Liver (tissue), 9 donors: ENCODE data around the gene PKIG. TPM values are rescaled to one million over a fixed set of nuclear protein-coding genes. Genes with fewer than 3 reads are reported as not detected.

ENCODE experiments used
- DNase-seq: peaks from one replicate; pipeline ENCODE4 v3.0.0-alpha.2; 2017; ENCODE audit warnings: low spot score
- H3K27ac ChIP-seq, 2 donors: one replicate each; pipeline ENCODE4 v1.7.0; 2013; ENCODE audit warnings: inconsistent platforms in 2 of 2, low read length in 2 of 2, control low read depth in 1 of 2, low read depth in 1 of 2, mild to moderate bottlenecking in 1 of 2
- H3K27me3 ChIP-seq, 4 donors: one replicate each; pipeline versions ENCODE4 v1.6.1 to v1.7.0; 2013; ENCODE audit warnings: low read length in 3 of 4, inconsistent platforms in 1 of 4, mild to moderate bottlenecking in 1 of 4, moderate library complexity in 1 of 4; ENCODE audit not compliant: control insufficient read depth in 4 of 4, insufficient read depth in 4 of 4
- H3K36me3 ChIP-seq, 4 donors: one replicate each; pipeline versions ENCODE4 v1.6.1 to v1.7.0; 2013; ENCODE audit warnings: low read length in 3 of 4, mild to moderate bottlenecking in 3 of 4, low read depth in 1 of 4, moderate library complexity in 1 of 4; ENCODE audit not compliant: control insufficient read depth in 4 of 4, insufficient read depth in 3 of 4
- H3K4me1 ChIP-seq, 4 donors: one replicate each; pipeline versions ENCODE4 v1.6.1 to v1.7.0; 2013; ENCODE audit warnings: low read length in 3 of 4, mild to moderate bottlenecking in 3 of 4, moderate library complexity in 1 of 4; ENCODE audit not compliant: control insufficient read depth in 4 of 4, insufficient read depth in 4 of 4
- H3K4me3 ChIP-seq, 3 donors: one replicate each; pipeline versions ENCODE4 v1.6.1 to v1.7.0; 2013; ENCODE audit warnings: low read length in 3 of 3, control low read depth in 1 of 3, low read depth in 1 of 3, mild to moderate bottlenecking in 1 of 3
- H3K9ac ChIP-seq, 2 donors: one replicate each; pipeline ENCODE4 v1.7.0; 2013; ENCODE audit warnings: low read length in 2 of 2, mild to moderate bottlenecking in 2 of 2, moderate library complexity in 2 of 2, control low read depth in 1 of 2, low read depth in 1 of 2
- H3K9me3 ChIP-seq, 4 donors: one replicate each; pipeline versions ENCODE4 v1.6.1 to v1.7.0; 2013; ENCODE audit warnings: low read length in 3 of 4; ENCODE audit not compliant: control insufficient read depth in 4 of 4
- EGR1 ChIP-seq, 2 donors: IDR thresholded peaks; 2 replicates each; pipeline ENCODE4 v1.6.1; 2016 to 2018; ENCODE audit warnings: antibody characterized with exemption in 2 of 2, low read depth in 2 of 2
- FOXA2 ChIP-seq: IDR thresholded peaks from 2 replicates; pipeline ENCODE4 v1.6.1; 2016; ENCODE audit warnings: antibody characterized with exemption
- GABPA ChIP-seq, 2 donors: IDR thresholded peaks in 1 of 2; conservative IDR thresholded peaks in 1 of 2; 2 replicates each; pipeline ENCODE4 v1.6.1; 2016; ENCODE audit warnings: antibody characterized with exemption in 2 of 2, mild to moderate bottlenecking in 1 of 2, moderate library complexity in 1 of 2
- HNF4G ChIP-seq: IDR thresholded peaks from 2 replicates; pipeline ENCODE4 v1.6.1; 2016; ENCODE audit warnings: antibody characterized with exemption
- JUND ChIP-seq, 2 donors: IDR thresholded peaks; 2 replicates each; pipeline ENCODE4 v1.6.1; 2016; ENCODE audit warnings: antibody characterized with exemption in 2 of 2
- NR2F2 ChIP-seq: IDR thresholded peaks from 2 replicates; pipeline ENCODE4 v1.6.1; 2016; ENCODE audit warnings: antibody characterized with exemption
- RAD21 ChIP-seq, 2 donors: IDR thresholded peaks; 2 replicates each; pipeline ENCODE4 v1.6.1; 2016; ENCODE audit warnings: antibody characterized with exemption in 2 of 2, mild to moderate bottlenecking in 2 of 2
- RXRA ChIP-seq, 2 donors: IDR thresholded peaks; 2 replicates each; pipeline ENCODE4 v1.6.1; 2017 to 2018; ENCODE audit warnings: antibody characterized with exemption in 2 of 2, mild to moderate bottlenecking in 1 of 2
- SP1 ChIP-seq: IDR thresholded peaks from 2 replicates; pipeline ENCODE4 v1.6.1; 2018; ENCODE audit warnings: antibody characterized with exemption, mild to moderate bottlenecking
- TAF1 ChIP-seq: conservative IDR thresholded peaks from 2 replicates; pipeline ENCODE4 v1.6.1; 2016; ENCODE audit warnings: antibody characterized with exemption, mild to moderate bottlenecking
- YY1 ChIP-seq: IDR thresholded peaks from 2 replicates; pipeline ENCODE4 v1.6.1; 2016; ENCODE audit warnings: antibody characterized with exemption, mild to moderate bottlenecking
- WGBS: extraction: QIAGEN DNeasy Blood & Tissue Kit; methylation state at CpG from one replicate; pipeline ENCODE4 v1.1.7; 2013; 5-methylcytosine and 5-hydroxymethylcytosine counted together
- polyA plus RNA-seq, 2 donors: library from polyadenylated mRNA; stranded (reverse) in 1 of 2; unstranded in 1 of 2; fragments of 200-250 nt in 1 of 2; fragments of >200 nt in 1 of 2; fragmentation: Nextera tagmentation in 1 of 2; extraction: Ambion mirVana in 1 of 2; gene quantifications; one replicate each; pipeline versions ENCODE4 v1.2.1 to v1.2.3, GENCODE V29; 2013 to 2015
- total RNA-seq, 2 donors: library from RNA; depleted of rRNA; stranded (reverse); fragments of >200 nt; gene quantifications; one replicate each; pipeline ENCODE4 v1.2.3, GENCODE V29; 2014
- TF ChIP-seq, protein P1 (sequence below): IDR thresholded peaks from 2 replicates; pipeline ENCODE4 v1.6.1; 2016; ENCODE audit warnings: antibody characterized with exemption
- TF ChIP-seq, protein P2 (sequence below): fragments of 150-350 bp; IDR thresholded peaks from 2 replicates; pipeline ENCODE4 v1.5.1; 2017; ENCODE audit warnings: improper control_type of control experiment, low read depth, low read length; ENCODE audit not compliant: missing input control
- TF ChIP-seq, protein P3 (sequence below): IDR thresholded peaks from 2 replicates; pipeline ENCODE4 v1.6.1; 2016; ENCODE audit warnings: antibody characterized with exemption
- TF ChIP-seq, protein P4 (sequence below): IDR thresholded peaks from 2 replicates; pipeline ENCODE4 v1.6.1; 2016; ENCODE audit warnings: antibody characterized with exemption, mild to moderate bottlenecking
- TF ChIP-seq, protein P5 (sequence below): IDR thresholded peaks from 2 replicates; pipeline ENCODE4 v1.6.1; 2016; ENCODE audit warnings: antibody characterized with exemption
- donor health status: healthy.
- donor health status: healthy.
- donor health status: healthy.
- donor health status: healthy.
- donor health status: healthy.

The PKIG gene
- total and polyA plus RNA-seq, 4 donors = 10.6 to 24.3 (median 23.4) TPM

DNA sequence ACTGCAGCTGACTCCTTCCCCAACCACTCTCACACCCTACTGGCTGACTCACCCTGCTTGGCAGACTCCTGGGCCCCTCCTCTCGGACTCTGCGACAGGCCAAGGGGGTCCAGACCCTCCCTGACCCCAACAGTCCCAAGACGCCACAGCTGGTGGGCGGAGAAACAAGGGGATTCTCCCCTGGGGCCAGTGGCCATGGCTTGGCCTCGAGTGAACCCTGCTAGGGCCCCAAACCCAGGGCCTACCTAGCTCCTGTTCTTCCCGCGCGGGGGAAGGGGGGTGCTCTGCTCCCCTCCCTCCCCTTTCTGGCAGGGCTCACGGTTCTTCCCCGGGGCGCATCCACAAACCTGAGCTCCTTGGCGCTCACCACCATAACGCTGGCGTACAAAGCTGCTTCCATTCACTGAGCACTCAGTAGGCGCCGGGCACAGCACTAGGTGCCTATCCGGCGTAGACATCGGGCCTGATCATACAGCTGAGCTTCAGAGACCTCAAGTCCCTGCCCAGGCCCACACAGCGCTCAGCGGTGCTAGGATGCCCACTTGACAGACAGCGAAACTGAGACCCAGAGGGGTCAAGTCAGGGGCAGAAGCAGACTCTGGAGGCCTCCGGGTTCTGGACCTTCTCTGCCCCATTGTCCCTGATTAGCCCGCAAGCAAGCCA is 68.5 kb downstream of the PKIG start:
- Histone ChIP-seq H3K9me3 (no peaks in the 10 kb centered on the region), H3K4me3 (peak overlapping the region in 2 of 3 donors; percentile 50 to 78), H3K4me1 (peaks cover 0 to 18% (median 3%) of the 10 kb centered on the region in 4 donors), H3K27me3 (no peaks in the 10 kb centered on the region), H3K9ac (no peak overlapping the region), H3K27ac (no peak overlapping the region), H3K36me3 (no peaks in the 10 kb centered on the region)
- 59% methylated on average over 24 of the region's 24 CpGs for WGBS
- TF ChIP-seq TAF1 (no peak), JUND (IDR thresholded peaks at IDR 0.05) (no peak), SP1 (no peak), NR2F2 (no peak), EGR1 (IDR thresholded peaks at IDR 0.05; ENCODE audit: low read depth in 2 of 2) (no peak), RAD21 (IDR thresholded peaks at IDR 0.05) (no peak), GABPA (IDR thresholded peaks at IDR 0.05 in 1 of 2, conservative IDR thresholded peaks at IDR 0.05 in 1 of 2) (no peak), YY1 (no peak), RXRA (IDR thresholded peaks at IDR 0.05) (no peak), FOXA2 (no peak)
- TF ChIP-seq, protein P1, sequence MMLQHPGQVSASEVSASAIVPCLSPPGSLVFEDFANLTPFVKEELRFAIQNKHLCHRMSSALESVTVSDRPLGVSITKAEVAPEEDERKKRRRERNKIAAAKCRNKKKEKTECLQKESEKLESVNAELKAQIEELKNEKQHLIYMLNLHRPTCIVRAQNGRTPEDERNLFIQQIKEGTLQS = no peak
- TF ChIP-seq, protein P2, sequence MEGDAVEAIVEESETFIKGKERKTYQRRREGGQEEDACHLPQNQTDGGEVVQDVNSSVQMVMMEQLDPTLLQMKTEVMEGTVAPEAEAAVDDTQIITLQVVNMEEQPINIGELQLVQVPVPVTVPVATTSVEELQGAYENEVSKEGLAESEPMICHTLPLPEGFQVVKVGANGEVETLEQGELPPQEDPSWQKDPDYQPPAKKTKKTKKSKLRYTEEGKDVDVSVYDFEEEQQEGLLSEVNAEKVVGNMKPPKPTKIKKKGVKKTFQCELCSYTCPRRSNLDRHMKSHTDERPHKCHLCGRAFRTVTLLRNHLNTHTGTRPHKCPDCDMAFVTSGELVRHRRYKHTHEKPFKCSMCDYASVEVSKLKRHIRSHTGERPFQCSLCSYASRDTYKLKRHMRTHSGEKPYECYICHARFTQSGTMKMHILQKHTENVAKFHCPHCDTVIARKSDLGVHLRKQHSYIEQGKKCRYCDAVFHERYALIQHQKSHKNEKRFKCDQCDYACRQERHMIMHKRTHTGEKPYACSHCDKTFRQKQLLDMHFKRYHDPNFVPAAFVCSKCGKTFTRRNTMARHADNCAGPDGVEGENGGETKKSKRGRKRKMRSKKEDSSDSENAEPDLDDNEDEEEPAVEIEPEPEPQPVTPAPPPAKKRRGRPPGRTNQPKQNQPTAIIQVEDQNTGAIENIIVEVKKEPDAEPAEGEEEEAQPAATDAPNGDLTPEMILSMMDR = no peak
- TF ChIP-seq, protein P3, sequence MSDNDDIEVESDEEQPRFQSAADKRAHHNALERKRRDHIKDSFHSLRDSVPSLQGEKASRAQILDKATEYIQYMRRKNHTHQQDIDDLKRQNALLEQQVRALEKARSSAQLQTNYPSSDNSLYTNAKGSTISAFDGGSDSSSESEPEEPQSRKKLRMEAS = no peak
- TF ChIP-seq, protein P4, sequence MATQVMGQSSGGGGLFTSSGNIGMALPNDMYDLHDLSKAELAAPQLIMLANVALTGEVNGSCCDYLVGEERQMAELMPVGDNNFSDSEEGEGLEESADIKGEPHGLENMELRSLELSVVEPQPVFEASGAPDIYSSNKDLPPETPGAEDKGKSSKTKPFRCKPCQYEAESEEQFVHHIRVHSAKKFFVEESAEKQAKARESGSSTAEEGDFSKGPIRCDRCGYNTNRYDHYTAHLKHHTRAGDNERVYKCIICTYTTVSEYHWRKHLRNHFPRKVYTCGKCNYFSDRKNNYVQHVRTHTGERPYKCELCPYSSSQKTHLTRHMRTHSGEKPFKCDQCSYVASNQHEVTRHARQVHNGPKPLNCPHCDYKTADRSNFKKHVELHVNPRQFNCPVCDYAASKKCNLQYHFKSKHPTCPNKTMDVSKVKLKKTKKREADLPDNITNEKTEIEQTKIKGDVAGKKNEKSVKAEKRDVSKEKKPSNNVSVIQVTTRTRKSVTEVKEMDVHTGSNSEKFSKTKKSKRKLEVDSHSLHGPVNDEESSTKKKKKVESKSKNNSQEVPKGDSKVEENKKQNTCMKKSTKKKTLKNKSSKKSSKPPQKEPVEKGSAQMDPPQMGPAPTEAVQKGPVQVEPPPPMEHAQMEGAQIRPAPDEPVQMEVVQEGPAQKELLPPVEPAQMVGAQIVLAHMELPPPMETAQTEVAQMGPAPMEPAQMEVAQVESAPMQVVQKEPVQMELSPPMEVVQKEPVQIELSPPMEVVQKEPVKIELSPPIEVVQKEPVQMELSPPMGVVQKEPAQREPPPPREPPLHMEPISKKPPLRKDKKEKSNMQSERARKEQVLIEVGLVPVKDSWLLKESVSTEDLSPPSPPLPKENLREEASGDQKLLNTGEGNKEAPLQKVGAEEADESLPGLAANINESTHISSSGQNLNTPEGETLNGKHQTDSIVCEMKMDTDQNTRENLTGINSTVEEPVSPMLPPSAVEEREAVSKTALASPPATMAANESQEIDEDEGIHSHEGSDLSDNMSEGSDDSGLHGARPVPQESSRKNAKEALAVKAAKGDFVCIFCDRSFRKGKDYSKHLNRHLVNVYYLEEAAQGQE = no peak
- TF ChIP-seq, protein P5, sequence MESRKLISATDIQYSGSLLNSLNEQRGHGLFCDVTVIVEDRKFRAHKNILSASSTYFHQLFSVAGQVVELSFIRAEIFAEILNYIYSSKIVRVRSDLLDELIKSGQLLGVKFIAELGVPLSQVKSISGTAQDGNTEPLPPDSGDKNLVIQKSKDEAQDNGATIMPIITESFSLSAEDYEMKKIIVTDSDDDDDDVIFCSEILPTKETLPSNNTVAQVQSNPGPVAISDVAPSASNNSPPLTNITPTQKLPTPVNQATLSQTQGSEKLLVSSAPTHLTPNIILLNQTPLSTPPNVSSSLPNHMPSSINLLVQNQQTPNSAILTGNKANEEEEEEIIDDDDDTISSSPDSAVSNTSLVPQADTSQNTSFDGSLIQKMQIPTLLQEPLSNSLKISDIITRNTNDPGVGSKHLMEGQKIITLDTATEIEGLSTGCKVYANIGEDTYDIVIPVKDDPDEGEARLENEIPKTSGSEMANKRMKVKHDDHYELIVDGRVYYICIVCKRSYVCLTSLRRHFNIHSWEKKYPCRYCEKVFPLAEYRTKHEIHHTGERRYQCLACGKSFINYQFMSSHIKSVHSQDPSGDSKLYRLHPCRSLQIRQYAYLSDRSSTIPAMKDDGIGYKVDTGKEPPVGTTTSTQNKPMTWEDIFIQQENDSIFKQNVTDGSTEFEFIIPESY = no peak
- DNase-seq = no peak

DNA sequence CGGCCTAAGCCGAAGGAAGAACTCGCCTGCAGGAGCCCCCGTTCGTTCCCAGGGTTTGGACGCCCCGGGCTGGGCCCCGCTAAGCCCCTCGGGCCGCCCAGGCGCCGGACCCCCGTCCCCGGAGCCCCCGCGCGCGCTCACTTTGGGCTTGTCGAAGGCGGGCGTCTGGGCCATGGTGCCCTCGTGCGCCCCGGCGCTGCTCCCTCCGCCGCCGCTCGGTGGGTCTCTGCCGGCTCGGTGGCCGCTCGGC is 69.0 kb downstream of the PKIG start:
- 3% methylated on average over 33 of the region's 33 CpGs for WGBS
- TF ChIP-seq, protein P1 = no peak
- TF ChIP-seq RAD21 (IDR thresholded peaks at IDR 0.05) = no peak
- TF ChIP-seq JUND (IDR thresholded peaks at IDR 0.05) = no peak
- no peak for TF ChIP-seq GABPA (IDR thresholded peaks at IDR 0.05 in 1 of 2, conservative IDR thresholded peaks at IDR 0.05 in 1 of 2)
- TF ChIP-seq, protein P4 = no peak
- no peak for TF ChIP-seq SP1
- TF ChIP-seq, protein P5 = no peak
- TF ChIP-seq NR2F2 = no peak
- TF ChIP-seq HNF4G = no peak
- TF ChIP-seq YY1 = no peak
- no peak for TF ChIP-seq RXRA (IDR thresholded peaks at IDR 0.05)
- TF ChIP-seq, protein P3 = no peak

More for the DNA sequence above, 69.0 kb downstream of the PKIG start:
- no peaks in the 10 kb centered on the region for H3K36me3 ChIP-seq
- H3K9me3 ChIP-seq = no peaks in the 10 kb centered on the region
- H3K9ac ChIP-seq = no peak overlapping the region
- H3K4me1 ChIP-seq = peaks cover 0 to 18% (median 3%) of the 10 kb centered on the region in 4 donors
- H3K4me3 ChIP-seq = peak overlapping the region in 2 of 3 donors; percentile 50 to 78
- DNase-seq = no peak
- H3K27me3 ChIP-seq = no peaks in the 10 kb centered on the region
- no peak overlapping the region for H3K27ac ChIP-seq
